BLaER1 treated with 17β-estradiol and CSF1 and Interleukin-3, amounts not matched to agents 10 nM and 100 nM (cell line): ENCODE data around the gene RCAN2.

Experiments used
- H3K27ac ChIP-seq, 11 experiments: shearing (Covaris generic); formaldehyde crosslinking; 2 replicates each; pipeline ENCODE4 v1.8.1; 2022
- H3K27me3 ChIP-seq, 11 experiments: shearing (Covaris generic); formaldehyde crosslinking; 2 replicates each; pipeline ENCODE4 v1.8.1; 2022
- H3K36me3 ChIP-seq, 11 experiments: shearing (Covaris generic); formaldehyde crosslinking; 2 replicates each; pipeline ENCODE4 v1.8.1; 2022
- H3K4me1 ChIP-seq, 10 experiments: shearing (Covaris generic); formaldehyde crosslinking; 2 replicates each; pipeline ENCODE4 v1.8.1; 2022
- H3K4me2 ChIP-seq, 11 experiments: shearing (Covaris generic); formaldehyde crosslinking; 2 replicates each; pipeline ENCODE4 v1.8.1; 2022
- H3K4me3 ChIP-seq, 10 experiments: shearing (Covaris generic); formaldehyde crosslinking; 2 replicates each; pipeline ENCODE4 v1.8.1; 2022
- H3K9ac ChIP-seq, 11 experiments: shearing (Covaris generic); formaldehyde crosslinking; 2 replicates each; pipeline ENCODE4 v1.8.1; 2022
- H3K9me3 ChIP-seq, 11 experiments: shearing (Covaris generic); formaldehyde crosslinking; replicated peaks in 1 of 11; 2 replicates each; pipeline ENCODE4 v1.8.1; 2022
- H4K20me1 ChIP-seq, 11 experiments: shearing (Covaris generic); formaldehyde crosslinking; 2 replicates each; pipeline ENCODE4 v1.8.1; 2022
- Cebpa-rat ChIP-seq, 11 experiments: shearing (Covaris generic); IDR thresholded peaks; 2 replicates each; pipeline ENCODE4 v1.8.1; 2022

The RCAN2 gene

GRCh38 chr6:46208303-46208702, 282.9 kb downstream of the RCAN2 start:
- Histone ChIP-seq H3K27me3 (no peaks in the 10 kb centered on the region), H3K4me1 (no peaks in the 10 kb centered on the region), H3K4me2 (no peak overlapping the region), H3K9ac (no peak overlapping the region), H3K36me3 (no peaks in the 10 kb centered on the region), H3K4me3 (no peak overlapping the region), H3K9me3 (peaks cover 0 to under 1% (median 0%) of the 10 kb centered on the region in 11 experiments; a peak in 1 of 22 replicates), H3K27ac (no peak overlapping the region), H4K20me1 (no peaks in the 10 kb centered on the region)
- no peak for TF ChIP-seq Cebpa-rat (IDR thresholded peaks at IDR 0.05)

GRCh38 chr6:46207174-46207573, 284.1 kb downstream of the RCAN2 start:
- no peaks in the 10 kb centered on the region for H3K36me3 ChIP-seq
- no peak for TF ChIP-seq Cebpa-rat (IDR thresholded peaks at IDR 0.05)
- no peaks in the 10 kb centered on the region for H3K27me3 ChIP-seq
- H3K4me3 ChIP-seq = no peak overlapping the region
- no peaks in the 10 kb centered on the region for H3K4me1 ChIP-seq
- no peak overlapping the region for H3K9ac ChIP-seq
- no peaks in the 10 kb centered on the region for H4K20me1 ChIP-seq
- no peak overlapping the region for H3K27ac ChIP-seq
- no peak overlapping the region for H3K4me2 ChIP-seq
- peaks cover 0 to 6% (median 0%) of the 10 kb centered on the region in 11 experiments; a peak in 1 of 22 replicates for H3K9me3 ChIP-seq

DNA sequence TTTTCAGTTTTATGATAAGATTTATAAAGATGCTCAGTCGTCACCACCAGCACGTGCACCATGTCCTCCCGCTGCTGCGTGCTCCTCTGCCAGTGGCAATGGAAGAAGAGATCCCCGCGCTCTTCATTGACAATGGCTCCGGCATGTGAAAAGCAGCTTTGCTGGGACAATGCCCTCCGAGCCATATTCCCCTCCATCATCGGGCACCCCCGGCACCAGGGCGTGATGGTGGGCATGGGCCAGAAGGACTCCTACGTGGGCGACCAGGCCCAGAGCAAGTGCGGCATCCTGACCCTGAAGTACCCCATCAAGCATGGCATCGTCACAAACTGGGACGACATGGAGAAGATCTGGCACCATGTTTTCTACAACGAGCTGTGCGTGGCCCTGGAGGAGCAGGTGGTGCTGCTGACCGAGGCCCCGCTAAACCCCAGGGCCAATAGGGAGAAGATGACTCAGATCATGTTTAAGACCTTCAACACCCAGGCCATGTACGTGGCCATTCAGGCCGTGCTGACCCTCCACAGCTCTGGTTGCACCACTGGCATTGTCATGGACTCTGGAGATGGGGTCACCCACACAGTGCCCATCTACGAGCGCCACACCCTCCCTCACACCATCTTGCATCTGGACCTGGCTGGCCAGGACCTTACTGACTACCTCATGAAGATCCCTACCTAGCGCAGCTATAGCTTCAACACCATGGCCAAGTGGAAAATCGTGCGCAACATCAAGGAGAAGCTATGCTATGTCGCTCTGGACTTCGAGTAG, 286.2 kb downstream of the RCAN2 start:
- no peak for TF ChIP-seq Cebpa-rat (IDR thresholded peaks at IDR 0.05)
- Histone ChIP-seq H3K4me1 (no peaks in the 10 kb centered on the region), H3K27ac (no peak overlapping the region), H3K36me3 (no peaks in the 10 kb centered on the region), H3K4me2 (no peak overlapping the region), H4K20me1 (no peaks in the 10 kb centered on the region), H3K9ac (no peak overlapping the region), H3K4me3 (no peak overlapping the region), H3K27me3 (no peaks in the 10 kb centered on the region), H3K9me3 (peaks cover 0 to 6% (median 0%) of the 10 kb centered on the region in 11 experiments; a peak in 1 of 22 replicates)

- Histone ChIP-seq H3K27me3 (no peaks in the 10 kb centered on the region), H3K4me2 (no peak overlapping the region), H3K27ac (no peak overlapping the region), H3K9me3 (peaks cover 0 to 6% (median 0%) of the 10 kb centered on the region in 11 experiments; a peak in 1 of 22 replicates), H3K4me3 (no peak overlapping the region), H3K36me3 (no peaks in the 10 kb centered on the region), H3K9ac (no peak overlapping the region), H4K20me1 (no peaks in the 10 kb centered on the region), H3K4me1 (no peaks in the 10 kb centered on the region)
- no peak for TF ChIP-seq Cebpa-rat (IDR thresholded peaks at IDR 0.05)
These were observed 287.7 kb downstream of the RCAN2 start for GRCh38 chr6:46203391-46204177.

GRCh38 chr6:46201702-46202101, 289.5 kb downstream of the RCAN2 start:
- no peaks in the 10 kb centered on the region for H3K36me3 ChIP-seq
- no peaks in the 10 kb centered on the region for H3K27me3 ChIP-seq
- peaks cover 0 to 6% (median 0%) of the 10 kb centered on the region in 11 experiments; a peak in 1 of 22 replicates for H3K9me3 ChIP-seq
- H3K4me1 ChIP-seq = no peaks in the 10 kb centered on the region
- H3K9ac ChIP-seq = no peak overlapping the region
- H4K20me1 ChIP-seq = no peaks in the 10 kb centered on the region
- no peak overlapping the region for H3K4me3 ChIP-seq
- no peak for TF ChIP-seq Cebpa-rat (IDR thresholded peaks at IDR 0.05)
- H3K27ac ChIP-seq = no peak overlapping the region
- no peak overlapping the region for H3K4me2 ChIP-seq

DNA sequence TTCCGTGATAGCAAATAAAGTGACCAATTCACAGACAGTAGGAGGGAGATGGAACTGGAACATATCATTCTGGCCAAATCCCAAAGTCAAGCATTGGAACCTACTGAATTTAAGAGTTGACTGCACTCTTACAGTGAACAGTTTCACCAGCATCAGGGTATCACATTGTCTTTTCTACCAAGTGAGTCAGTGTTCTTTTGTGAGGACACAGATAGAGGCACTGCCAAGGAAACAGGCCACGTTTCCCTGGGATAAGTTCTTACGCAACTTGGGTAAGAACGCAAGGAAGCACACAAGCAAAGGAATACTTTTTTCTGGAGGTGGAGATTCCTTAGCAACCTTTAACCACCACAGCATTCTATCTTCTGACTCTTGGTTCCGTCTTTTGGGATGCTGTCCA, 291.9 kb downstream of the RCAN2 start:
- Histone ChIP-seq H3K36me3 (no peaks in the 10 kb centered on the region), H3K27ac (no peak overlapping the region), H3K4me1 (no peaks in the 10 kb centered on the region), H3K4me3 (no peak overlapping the region), H3K9ac (no peak overlapping the region), H4K20me1 (no peaks in the 10 kb centered on the region), H3K4me2 (no peak overlapping the region), H3K27me3 (no peaks in the 10 kb centered on the region), H3K9me3 (0 out of 22 replicates have a peak, but pooled peaks cover 0 to 6% (median 0%) of the 10 kb centered on the region in 11 experiments)
- TF ChIP-seq Cebpa-rat (IDR thresholded peaks at IDR 0.05) = peak in 1 of 11 experiments; percentile 48; a peak in 2 of 22 replicates

- H3K27ac ChIP-seq = no peak overlapping the region
- no peak for TF ChIP-seq Cebpa-rat (IDR thresholded peaks at IDR 0.05)
- H3K4me1 ChIP-seq = no peaks in the 10 kb centered on the region
- no peak overlapping the region for H3K9ac ChIP-seq
- no peaks in the 10 kb centered on the region for H3K36me3 ChIP-seq
- no peaks in the 10 kb centered on the region for H3K9me3 ChIP-seq
- no peak overlapping the region for H3K4me2 ChIP-seq
- no peaks in the 10 kb centered on the region for H4K20me1 ChIP-seq
- H3K4me3 ChIP-seq = no peak overlapping the region
- H3K27me3 ChIP-seq = no peaks in the 10 kb centered on the region
These were observed 299.3 kb downstream of the RCAN2 start for GRCh38 chr6:46191961-46192360.

DNA sequence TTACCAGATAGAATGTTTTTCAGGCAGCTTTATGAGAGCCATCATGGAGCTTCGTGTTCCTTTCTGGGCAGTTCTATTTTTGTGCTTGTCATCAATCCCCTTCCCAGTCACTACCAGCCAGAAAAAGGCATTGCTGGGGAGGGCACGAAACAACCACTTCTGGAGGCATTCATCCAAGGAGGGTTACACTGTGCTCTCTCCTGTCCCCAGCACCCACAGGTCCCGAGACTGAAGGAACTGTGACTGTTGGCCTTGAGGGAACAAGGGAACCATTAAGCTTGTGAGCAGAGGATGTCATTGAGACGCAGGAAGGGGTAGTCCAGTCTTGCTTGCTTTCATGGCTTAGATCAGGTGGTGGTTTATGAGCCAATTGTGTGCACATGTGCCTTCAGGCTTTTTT, 300.4 kb downstream of the RCAN2 start:
- Histone ChIP-seq H3K27me3 (no peaks in the 10 kb centered on the region), H3K4me1 (no peaks in the 10 kb centered on the region), H3K9ac (no peak overlapping the region), H3K4me3 (no peak overlapping the region), H3K9me3 (no peaks in the 10 kb centered on the region), H3K27ac (no peak overlapping the region), H3K4me2 (no peak overlapping the region), H3K36me3 (no peaks in the 10 kb centered on the region), H4K20me1 (no peaks in the 10 kb centered on the region)
- TF ChIP-seq Cebpa-rat (IDR thresholded peaks at IDR 0.05) = no peak

DNA sequence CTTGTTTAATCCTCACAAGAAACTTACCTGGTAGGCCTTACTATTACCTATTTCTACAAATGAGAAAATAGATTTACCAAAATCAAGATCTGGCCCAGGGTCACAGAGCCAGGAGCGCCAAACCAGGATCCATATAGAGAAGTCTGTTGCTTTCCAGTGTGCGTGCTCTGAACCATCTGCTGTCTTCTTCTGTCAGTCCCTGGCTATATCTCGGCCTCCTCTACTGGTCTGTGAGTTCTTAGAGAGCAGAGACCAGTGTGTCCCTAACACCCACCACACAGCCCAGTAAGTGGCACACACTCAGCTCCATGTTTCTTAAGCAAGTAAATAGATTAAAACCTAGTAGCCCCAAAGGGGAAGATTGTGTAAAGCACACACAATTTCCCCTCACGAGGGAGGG, 301.5 kb downstream of the RCAN2 start:
- Histone ChIP-seq H3K4me3 (no peak overlapping the region), H3K36me3 (no peaks in the 10 kb centered on the region), H3K9me3 (no peaks in the 10 kb centered on the region), H3K27me3 (no peaks in the 10 kb centered on the region), H3K27ac (no peak overlapping the region), H3K4me2 (no peak overlapping the region), H3K9ac (no peak overlapping the region), H4K20me1 (no peaks in the 10 kb centered on the region), H3K4me1 (no peaks in the 10 kb centered on the region)
- TF ChIP-seq Cebpa-rat (IDR thresholded peaks at IDR 0.05) = no peak
